Lung (tissue), 14 donors: ENCODE measurements around the gene NUTM2B. TPM values are rescaled to one million over a fixed set of nuclear protein-coding genes. Genes with fewer than 3 reads are reported as not detected.
"Not testable (repeated sequence)": the region's sequence is repeated elsewhere in the genome, so short reads cannot be mapped to it uniquely, and the experiment has no call there.

Experiments
- ATAC-seq: fragments of 200-7000 bp; cut with Tn5 transposase; one replicate; pipeline ENCODE4 v1.9.1; 2020; ENCODE audit warnings: moderate number of reproducible peaks; ENCODE audit not compliant: insufficient read depth, low FRiP score
- DNase-seq, 3 donors: peaks; one replicate each; pipeline ENCODE4 v3.0.0-alpha.2; 2013 to 2017
- H3K27ac ChIP-seq, 2 donors: one replicate each; pipeline ENCODE4 v1.5.1; 2013; ENCODE audit warnings: mild to moderate bottlenecking in 2 of 2, moderate library complexity in 2 of 2, control low read depth in 1 of 2, inconsistent platforms in 1 of 2, low read depth in 1 of 2, low read length in 1 of 2
- H3K27me3 ChIP-seq, 3 donors: one replicate each; pipeline ENCODE4 v1.5.1; 2013; ENCODE audit warnings: low read length in 2 of 3; ENCODE audit not compliant: control insufficient read depth in 3 of 3, insufficient read depth in 3 of 3
- H3K36me3 ChIP-seq, 4 donors: one replicate each; pipeline ENCODE4 v1.5.1; 2013; ENCODE audit warnings: low read length in 4 of 4, mild to moderate bottlenecking in 1 of 4, moderate library complexity in 1 of 4; ENCODE audit not compliant: control insufficient read depth in 4 of 4, insufficient read depth in 4 of 4
- H3K4me1 ChIP-seq, 5 donors: one replicate each; pipeline ENCODE4 v1.5.1; 2013; ENCODE audit warnings: low read length in 5 of 5, mild to moderate bottlenecking in 2 of 5, moderate library complexity in 1 of 5; ENCODE audit not compliant: control insufficient read depth in 5 of 5, insufficient read depth in 5 of 5
- H3K4me3 ChIP-seq: one replicate; pipeline ENCODE4 v1.5.1; 2013; ENCODE audit warnings: mild to moderate bottlenecking, control low read depth, moderate library complexity
- H3K9ac ChIP-seq, 2 donors: one replicate each; pipeline ENCODE4 v1.5.1; 2013; ENCODE audit warnings: low read length in 2 of 2, control low read depth in 1 of 2; ENCODE audit not compliant: insufficient read depth in 1 of 2
- H3K9me3 ChIP-seq, 4 donors: one replicate each; pipeline ENCODE4 v1.5.1; 2013; ENCODE audit warnings: low read length in 3 of 4, mild to moderate bottlenecking in 1 of 4, moderate library complexity in 1 of 4; ENCODE audit not compliant: control insufficient read depth in 4 of 4, insufficient read depth in 3 of 4
- WGBS, 2 donors: extraction: QIAGEN DNeasy Blood & Tissue Kit; methylation state at CpG; one replicate each; pipeline ENCODE4 v1.1.7; 2013; 5-methylcytosine and 5-hydroxymethylcytosine counted together
- long read RNA-seq, 5 donors: transcript quantifications; one replicate each; lab custom pipeline, GENCODE V29; 2026
- polyA plus RNA-seq, 2 donors: library from polyadenylated mRNA; stranded (reverse); fragments of 200-250 nt; gene quantifications; one replicate each; pipeline ENCODE4 v1.2.1, GENCODE V29; 2013
- total RNA-seq, 2 donors: library from RNA; depleted of rRNA in 1 of 2; stranded (reverse); fragments of >200 nt in 1 of 2; gene quantifications; one replicate each; pipeline ENCODE4 v1.2.1, GENCODE V29; 2014 to 2021
- donor health status: Bipolar disorder and iron deficiency.
- donor health status: healthy.
- donor health status: DM: yes; HTN: yes; CAD: no.

NUTM2B gene
- total RNA-seq (1 to 10 TPM in 1 of 2 donors, under 1 TPM in 1; 0.31 to 1.3 TPM), polyA plus RNA-seq (1 to 10 TPM in 1 of 2 donors, under 1 TPM in 1; 0.07 to 1.7 TPM)
- long read RNA-seq, donor 1: 0 reads
- long read RNA-seq, donor 2: 0 reads
- long read RNA-seq, donor 3: 0 reads
- long read RNA-seq, donor 4: 0 reads
- long read RNA-seq, donor 5: 0 reads

- not testable (repeated sequence) for H3K27me3 ChIP-seq, ATAC-seq, H3K4me3 ChIP-seq, H3K27ac ChIP-seq, H3K9me3 ChIP-seq, H3K4me1 ChIP-seq, H3K36me3 ChIP-seq, H3K9ac ChIP-seq, DNase-seq
- WGBS, 2 donors: 50% methylated on average over 1 of the region's 3 CpGs; no CpG with 5 or more reads in 1 of the 2 donors
These were observed at the start of gene NUTM2B for GRCh38 chr10:79702927-79703326. Gene NUTM2B (plus strand): TSS chr10:79703227. CDS start chr10:79703610, 383 bp downstream.

- not testable (repeated sequence) for H3K4me3 ChIP-seq, H3K27me3 ChIP-seq, DNase-seq, H3K36me3 ChIP-seq, H3K27ac ChIP-seq, H3K4me1 ChIP-seq, H3K9ac ChIP-seq, ATAC-seq, H3K9me3 ChIP-seq
These were observed 39.7 kb upstream of the NUTM2B start for GRCh38 chr10:79663287-79663686.

GRCh38 chr10:79664686-79665085, 38.3 kb upstream of the NUTM2B start:
- not testable (repeated sequence) for H3K27ac ChIP-seq, H3K9ac ChIP-seq, H3K27me3 ChIP-seq, ATAC-seq, H3K9me3 ChIP-seq, H3K4me3 ChIP-seq, DNase-seq, H3K36me3 ChIP-seq, H3K4me1 ChIP-seq
- WGBS, 2 donors: 65 to 78% methylated on average over 3 to 4 of the region's 4 CpGs

- not testable (repeated sequence) for ATAC-seq, DNase-seq, H3K9ac ChIP-seq, H3K27me3 ChIP-seq, H3K36me3 ChIP-seq, H3K4me3 ChIP-seq, H3K27ac ChIP-seq, H3K4me1 ChIP-seq, H3K9me3 ChIP-seq
- WGBS, 2 donors: 65% methylated on average over 1 of the region's 1 CpG; no CpG with 5 or more reads in 1 of the 2 donors
These were observed 33.7 kb upstream of the NUTM2B start for GRCh38 chr10:79669248-79669788.

GRCh38 chr10:79674878-79675277, 28.1 kb upstream of the NUTM2B start:
- 83 to 85% methylated on average over 2 of the region's 2 CpGs for WGBS, 2 donors
- H3K36me3 ChIP-seq, H3K27me3 ChIP-seq, H3K9me3 ChIP-seq, H3K9ac ChIP-seq, H3K27ac ChIP-seq, ATAC-seq, H3K4me1 ChIP-seq, DNase-seq, H3K4me3 ChIP-seq: not testable (repeated sequence)

- ATAC-seq, H3K27me3 ChIP-seq, DNase-seq, H3K9ac ChIP-seq, H3K4me3 ChIP-seq, H3K27ac ChIP-seq, H3K9me3 ChIP-seq, H3K4me1 ChIP-seq: not testable (repeated sequence)
- whole genome bisulfite sequencing, 2 donors: 87 to 94% methylated on average over 19 to 20 of the region's 20 CpGs
- H3K36me3 ChIP-seq: peaks cover 0 to 10% (median under 1%) of the 10 kb centered on the region in 4 donors
These were observed 19.8 kb upstream of the NUTM2B start for GRCh38 chr10:79683026-79683883.

GRCh38 chr10:79683884-79684720, 18.9 kb upstream of the NUTM2B start:
- not testable (repeated sequence) for ATAC-seq, DNase-seq

More at GRCh38 chr10:79683884-79684720, 18.9 kb upstream of the NUTM2B start:
- peaks cover 0 to 10% (median under 1%) of the 10 kb centered on the region in 4 donors for H3K36me3 ChIP-seq
- not testable (repeated sequence) for H3K9me3 ChIP-seq, H3K27me3 ChIP-seq, H3K27ac ChIP-seq, H3K4me3 ChIP-seq, H3K4me1 ChIP-seq, H3K9ac ChIP-seq
- WGBS, 2 donors: 91 to 94% methylated on average over 40 to 41 of the region's 41 CpGs
